ENCODE results near the gene ZNF592. TPM values are rescaled to one million over a fixed set of nuclear protein-coding genes. Genes with fewer than 3 reads are reported as not detected.

The ZNF592 gene
- total and polyA plus RNA-seq, 11 donors, result 9.7 to 28.6 (median 21.2) TPM

DNA sequence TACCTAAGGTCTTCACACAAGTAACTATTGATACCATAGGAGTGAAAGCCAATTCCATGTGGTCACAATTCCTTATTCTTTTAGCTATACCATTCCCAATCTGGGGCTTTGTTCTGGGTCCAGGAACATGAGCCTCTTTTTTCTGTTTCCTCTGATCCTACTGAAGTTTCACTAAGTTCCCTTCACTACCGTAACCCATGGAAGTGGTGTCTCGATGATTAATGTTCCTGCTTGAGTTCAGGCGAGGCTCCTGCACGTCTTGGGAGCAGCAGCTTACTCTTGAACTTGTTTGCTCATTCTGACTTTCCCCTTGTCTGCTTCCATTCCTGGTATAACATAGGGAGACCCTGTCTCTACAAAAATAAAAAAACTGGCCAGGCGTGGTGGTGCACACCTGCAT lies 23.6 kb downstream of the ZNF592 start:
- Histone ChIP-seq H3K27me3 (no peaks in the 10 kb centered on the region), H3K27ac (peak overlapping the region in 1 of 12 donors; percentile 24), H3K4me3 (no peak overlapping the region), H3K4me1 (peaks cover 0 to 38% (median 14%) of the 10 kb centered on the region in 12 donors), H3K9me3 (no peaks in the 10 kb centered on the region), H3K36me3 (peaks cover 0 to 69% (median 40%) of the 10 kb centered on the region in 9 donors)
- TF ChIP-seq, protein P1, sequence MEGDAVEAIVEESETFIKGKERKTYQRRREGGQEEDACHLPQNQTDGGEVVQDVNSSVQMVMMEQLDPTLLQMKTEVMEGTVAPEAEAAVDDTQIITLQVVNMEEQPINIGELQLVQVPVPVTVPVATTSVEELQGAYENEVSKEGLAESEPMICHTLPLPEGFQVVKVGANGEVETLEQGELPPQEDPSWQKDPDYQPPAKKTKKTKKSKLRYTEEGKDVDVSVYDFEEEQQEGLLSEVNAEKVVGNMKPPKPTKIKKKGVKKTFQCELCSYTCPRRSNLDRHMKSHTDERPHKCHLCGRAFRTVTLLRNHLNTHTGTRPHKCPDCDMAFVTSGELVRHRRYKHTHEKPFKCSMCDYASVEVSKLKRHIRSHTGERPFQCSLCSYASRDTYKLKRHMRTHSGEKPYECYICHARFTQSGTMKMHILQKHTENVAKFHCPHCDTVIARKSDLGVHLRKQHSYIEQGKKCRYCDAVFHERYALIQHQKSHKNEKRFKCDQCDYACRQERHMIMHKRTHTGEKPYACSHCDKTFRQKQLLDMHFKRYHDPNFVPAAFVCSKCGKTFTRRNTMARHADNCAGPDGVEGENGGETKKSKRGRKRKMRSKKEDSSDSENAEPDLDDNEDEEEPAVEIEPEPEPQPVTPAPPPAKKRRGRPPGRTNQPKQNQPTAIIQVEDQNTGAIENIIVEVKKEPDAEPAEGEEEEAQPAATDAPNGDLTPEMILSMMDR (IDR thresholded peaks at IDR 0.05), result no peak
- 78 to 88% (median 82%) methylated on average over 5 of the region's 5 CpGs for WGBS, 4 donors
- intact Hi-C loops (cut with DNase I), result loop anchor here in 2 of 10 donors (5.0 to 10.0 kb wide), 2 partner anchors 35 to 187 kb away; no protein-coding TSS in a partner anchor
- ATAC-seq (no peak), DNase-seq (no peak)

DNA sequence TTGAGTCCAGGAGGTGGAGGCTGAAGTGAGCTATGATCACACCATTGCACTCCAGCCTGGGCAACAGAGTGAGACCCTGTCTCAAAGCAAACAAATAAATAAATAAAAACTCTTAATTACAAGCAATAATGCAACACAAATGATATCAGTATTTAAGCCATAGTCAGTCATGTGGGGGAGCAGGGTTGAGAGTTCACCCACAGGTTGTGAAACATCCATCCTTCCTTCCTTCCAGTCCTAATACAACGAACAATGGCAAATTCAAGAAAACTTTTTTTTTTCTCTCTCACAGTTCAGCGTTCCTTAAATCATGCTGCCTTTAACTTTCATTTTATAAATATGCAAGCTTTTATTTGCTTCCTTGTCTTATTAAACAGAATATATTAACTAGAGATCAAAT lies 24.1 kb downstream of the ZNF592 start:
- no peak for TF ChIP-seq POLR2A (IDR thresholded peaks at IDR 0.05)
- TF ChIP-seq, protein P1 (IDR thresholded peaks at IDR 0.05), result no peak
- 49 to 60% (median 54%) methylated on average over 2 of the region's 2 CpGs for WGBS, 4 donors
- H3K36me3 ChIP-seq, result peaks cover 0 to 65% (median 35%) of the 10 kb centered on the region in 9 donors
- peaks cover 0 to 38% (median 16%) of the 10 kb centered on the region in 12 donors for H3K4me1 ChIP-seq
- DNase-seq (no peak), ATAC-seq (no peak)
- no peaks in the 10 kb centered on the region for H3K27me3 ChIP-seq
- intact Hi-C loops (cut with DNase I), result loop anchor here in 2 of 10 donors (5.0 to 10.0 kb wide), 2 partner anchors 35 to 188 kb away; no protein-coding TSS in a partner anchor
- no peak overlapping the region for H3K4me3 ChIP-seq
- H3K27ac ChIP-seq, result peak overlapping the region in 2 of 12 donors; percentile 18 to 24
- no peaks in the 10 kb centered on the region for H3K9me3 ChIP-seq

DNA sequence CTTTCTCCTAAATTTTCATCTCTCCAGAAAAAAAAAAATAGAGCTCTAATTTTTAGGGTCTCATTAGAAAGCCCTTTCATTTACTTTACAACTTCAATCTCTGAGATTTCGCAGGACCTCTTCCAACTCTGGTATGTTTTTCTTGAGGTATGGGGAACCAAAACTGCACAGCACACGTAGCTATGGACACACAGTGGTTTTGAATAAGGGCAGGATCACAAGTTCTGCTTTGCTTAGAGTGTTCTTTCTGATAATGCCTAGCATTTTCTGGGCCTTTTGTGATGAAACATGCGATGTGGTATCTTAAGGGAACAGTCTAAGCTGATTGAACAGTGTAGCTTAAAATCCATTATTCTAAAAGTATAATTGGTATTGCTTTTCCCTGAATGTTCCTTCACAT lies 25.3 kb downstream of the ZNF592 start:
- DNase-seq, result no peak
- 88 to 91% (median 90%) methylated on average over 3 of the region's 3 CpGs for WGBS, 4 donors
- H3K27me3 ChIP-seq, result no peaks in the 10 kb centered on the region
- intact Hi-C loops (cut with DNase I), result loop anchor here in 2 of 10 donors (5.0 to 10.0 kb wide), 2 partner anchors 34 to 189 kb away; no protein-coding TSS in a partner anchor
- H3K4me1 ChIP-seq, result peaks cover 0 to 38% (median 16%) of the 10 kb centered on the region in 12 donors
- no peak for ATAC-seq
- peak overlapping the region in 1 of 12 donors; percentile 58 for H3K27ac ChIP-seq
- H3K9me3 ChIP-seq, result no peaks in the 10 kb centered on the region
- TF ChIP-seq, protein P1 (IDR thresholded peaks at IDR 0.05), result no peak
- no peak for TF ChIP-seq POLR2A (IDR thresholded peaks at IDR 0.05)
- H3K4me3 ChIP-seq, result no peak overlapping the region
- H3K36me3 ChIP-seq, result peaks cover 0 to 62% (median 32%) of the 10 kb centered on the region in 9 donors

DNA sequence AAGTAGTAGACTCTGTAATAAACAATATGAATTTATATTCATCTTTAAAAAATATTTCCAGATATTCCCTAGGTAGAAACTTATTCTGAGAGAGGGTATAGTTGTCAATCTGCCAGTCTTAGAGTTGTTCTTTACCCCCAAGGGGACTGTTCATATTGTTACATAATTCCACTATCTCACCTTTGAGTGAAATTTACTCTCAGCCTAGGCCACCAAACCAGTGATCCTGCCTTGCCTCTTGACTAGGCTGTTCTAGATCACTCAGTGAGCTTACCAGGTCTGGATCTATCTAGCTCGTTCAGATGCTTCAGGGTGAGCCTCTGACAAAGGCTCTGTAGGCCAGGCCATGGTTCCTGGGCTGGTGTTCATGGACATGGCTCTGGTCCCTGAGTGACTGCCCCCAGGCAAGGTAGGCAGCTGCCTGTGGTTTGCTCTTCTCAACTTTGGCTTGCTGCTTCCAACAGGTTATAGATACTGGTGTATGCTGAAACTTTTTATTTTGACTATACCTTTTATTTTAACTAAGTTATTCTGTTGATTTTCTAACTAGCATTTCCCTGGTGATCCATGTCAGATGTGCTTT lies 27.6 kb downstream of the ZNF592 start:
- intact Hi-C loops (cut with DNase I), result loop anchor here in 1 of 10 donors (10.0 kb wide), 1 partner anchor 191 kb away; no protein-coding TSS in a partner anchor

More for the DNA sequence above, 27.6 kb downstream of the ZNF592 start:
- Histone ChIP-seq H3K27ac (no peak overlapping the region), H3K9me3 (no peaks in the 10 kb centered on the region), H3K4me3 (no peak overlapping the region), H3K36me3 (peaks cover 0 to 52% (median 25%) of the 10 kb centered on the region in 9 donors), H3K27me3 (no peaks in the 10 kb centered on the region), H3K4me1 (peaks cover 0 to 32% (median 17%) of the 10 kb centered on the region in 12 donors)
- ATAC-seq, result no peak
- 81 to 100% (median 85%) methylated on average over 1 of the region's 1 CpG for WGBS, 4 donors
- DNase-seq, result no peak
- no peak for TF ChIP-seq POLR2A (IDR thresholded peaks at IDR 0.05)
- TF ChIP-seq, protein P1 (IDR thresholded peaks at IDR 0.05), result no peak

All from heart left ventricle (tissue), 16 donors.